ENCODE data around the gene CYP26B1.

DNA sequence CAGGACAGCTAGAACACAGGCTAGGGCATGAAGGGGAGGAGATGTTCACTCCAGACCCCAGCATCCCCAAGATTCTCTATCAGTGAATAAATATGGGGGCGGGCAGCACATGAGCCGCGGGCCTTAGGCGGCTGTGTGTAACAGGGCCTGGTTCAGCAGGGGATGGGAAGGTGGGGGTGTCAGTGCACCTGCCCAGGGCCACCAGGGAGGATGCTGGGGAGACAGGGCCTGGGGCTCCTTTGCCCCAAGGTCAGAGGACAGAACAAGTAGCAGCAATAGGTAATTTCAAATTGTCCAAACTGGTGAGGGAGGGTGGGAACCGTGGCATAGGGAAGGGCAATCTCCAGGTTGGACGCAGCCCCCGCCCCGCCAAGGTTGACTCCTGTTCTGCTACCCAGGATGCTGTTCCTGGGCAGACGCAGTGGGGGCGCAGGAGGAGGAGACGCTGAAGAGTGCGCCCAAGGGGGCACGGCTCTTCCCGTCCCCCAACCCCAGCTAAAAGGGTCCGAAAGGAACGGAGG lies 16.2 kb downstream of the CYP26B1 start:
- no peak for TF ChIP-seq CTCF (IDR thresholded peaks at IDR 0.05)
- no peak for TF ChIP-seq POLR2A (IDR thresholded peaks at IDR 0.05)
